ENCODE data around the gene TRIM46.

DNA sequence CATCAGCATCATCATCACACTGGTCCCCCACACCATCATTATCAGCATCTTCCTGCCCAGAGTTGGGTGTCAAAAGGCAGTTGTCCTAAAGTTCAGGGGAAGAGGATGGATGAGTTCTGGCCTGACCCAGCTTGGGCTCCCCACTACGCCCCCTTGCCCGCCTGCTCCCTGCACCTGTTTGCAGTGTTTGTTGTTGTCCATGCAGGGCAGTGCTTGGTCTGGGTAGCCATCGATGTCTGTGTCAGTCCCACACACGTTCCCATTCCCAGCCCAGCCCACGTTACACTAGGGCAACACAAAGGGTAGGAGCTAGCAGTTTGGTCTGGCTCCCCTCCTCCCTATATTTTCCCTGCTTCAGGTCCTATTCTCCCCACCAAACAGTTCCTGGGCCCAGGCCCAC is 27.3 kb downstream of the TRIM46 start:
- no peak for TF ChIP-seq CBX8 (IDR thresholded peaks at IDR 0.05)
- TF ChIP-seq JUNB (IDR thresholded peaks at IDR 0.05), result no peak
- TF ChIP-seq POLR2A (IDR thresholded peaks at IDR 0.05; ENCODE audit: low read length), result no peak
- TF ChIP-seq KDM1A (IDR thresholded peaks at IDR 0.05; ENCODE audit: low read depth), result no peak
- TF ChIP-seq CTCF (IDR thresholded peaks at IDR 0.05), result no peak
- TF ChIP-seq EHF (CRISPR knock-in tag; IDR thresholded peaks at IDR 0.05), result no peak
- TF ChIP-seq BHLHE40 (IDR thresholded peaks at IDR 0.05; ENCODE audit: low read depth, low read length), result no peak
- no peak for TF ChIP-seq ZSCAN20 (CRISPR knock-in tag; IDR thresholded peaks at IDR 0.05)
